GM18858 (cell line): ENCODE measurements around the gene PRDM16.

ENCODE experiments used
- ATAC-seq: cut with Tn5 transposase; IDR thresholded peaks from one replicate; pipeline ENCODE4 v1.9.1; 2021; ENCODE audit not compliant: unreplicated experiment

Gene PRDM16

GRCh38 chr1:3120994-3121393 lies 52.0 kb downstream of the PRDM16 start:
- ATAC-seq: no peak

- ATAC-seq: no peak
Measured at GRCh38 chr1:3121401-3122210, 52.6 kb downstream of the PRDM16 start.

- ATAC-seq: no peak
Measured at GRCh38 chr1:3122311-3122710, 53.3 kb downstream of the PRDM16 start.

- no peak for ATAC-seq
Measured at GRCh38 chr1:3124246-3124645, 55.2 kb downstream of the PRDM16 start.

GRCh38 chr1:3125078-3125477 lies 56.1 kb downstream of the PRDM16 start:
- ATAC-seq: no peak

GRCh38 chr1:3125546-3126368 lies 56.8 kb downstream of the PRDM16 start:
- no peak for ATAC-seq

GRCh38 chr1:3126756-3127678 lies 58.0 kb downstream of the PRDM16 start:
- no peak for ATAC-seq

GRCh38 chr1:3127738-3128137 lies 58.7 kb downstream of the PRDM16 start:
- ATAC-seq: no peak

GRCh38 chr1:3128431-3129132 lies 59.6 kb downstream of the PRDM16 start:
- ATAC-seq: no peak

GRCh38 chr1:3129133-3129490 lies 60.1 kb downstream of the PRDM16 start:
- ATAC-seq: no peak

GRCh38 chr1:3130268-3130667 lies 61.3 kb downstream of the PRDM16 start:
- ATAC-seq: no peak

- no peak for ATAC-seq
Measured at GRCh38 chr1:3132660-3133059, 63.7 kb downstream of the PRDM16 start.

- ATAC-seq: no peak
Measured at GRCh38 chr1:3133686-3134085, 64.7 kb downstream of the PRDM16 start.

GRCh38 chr1:3134381-3135072 lies 65.5 kb downstream of the PRDM16 start:
- ATAC-seq: no peak

- no peak for ATAC-seq
Measured at GRCh38 chr1:3135073-3135702, 66.2 kb downstream of the PRDM16 start.

- no peak for ATAC-seq
Measured at GRCh38 chr1:3135744-3136455, 66.9 kb downstream of the PRDM16 start.

- ATAC-seq: no peak
Measured at GRCh38 chr1:3136532-3136931, 67.5 kb downstream of the PRDM16 start.

- ATAC-seq: no peak
Measured at GRCh38 chr1:3137111-3138100, 68.4 kb downstream of the PRDM16 start.
